ENCODE data around the gene CDC45.
"Not testable (repeated sequence)": the region's sequence is repeated elsewhere in the genome, so short reads cannot be mapped to it uniquely, and the experiment has no call there.

The CDC45 gene

GRCh38 chr22:19533857-19534256 is 54.1 kb downstream of the CDC45 start:
- no peak for DNase-seq

GRCh38 chr22:19535001-19535400 is 55.3 kb downstream of the CDC45 start:
- DNase-seq = no peak

- DNase-seq = no peak
These were observed 56.8 kb downstream of the CDC45 start for GRCh38 chr22:19536564-19536963.

- DNase-seq = no peak
These were observed 58.3 kb downstream of the CDC45 start for GRCh38 chr22:19537941-19538488.

- DNase-seq = no peak
These were observed 60.7 kb downstream of the CDC45 start for GRCh38 chr22:19540394-19540793.

GRCh38 chr22:19543970-19544708 is 64.4 kb downstream of the CDC45 start:
- no peak for DNase-seq

- DNase-seq = no peak
These were observed 66.2 kb downstream of the CDC45 start for GRCh38 chr22:19545935-19546207.

GRCh38 chr22:19546680-19547079 is 67.0 kb downstream of the CDC45 start:
- DNase-seq = no peak

- DNase-seq = no peak
These were observed 67.9 kb downstream of the CDC45 start for GRCh38 chr22:19547620-19548019.

- not testable (repeated sequence) for DNase-seq
These were observed 68.7 kb downstream of the CDC45 start for GRCh38 chr22:19548427-19548826.

GRCh38 chr22:19548964-19549363 is 69.2 kb downstream of the CDC45 start:
- no peak for DNase-seq

- no peak for DNase-seq
These were observed 69.7 kb downstream of the CDC45 start for GRCh38 chr22:19549428-19549827.

- no peak for DNase-seq
These were observed 70.7 kb downstream of the CDC45 start for GRCh38 chr22:19550382-19550781.

- DNase-seq = no peak
These were observed 73.5 kb downstream of the CDC45 start for GRCh38 chr22:19553201-19553600.

GRCh38 chr22:19554834-19555404 is 75.2 kb downstream of the CDC45 start:
- no peak for DNase-seq

GRCh38 chr22:19555651-19556050 is 75.9 kb downstream of the CDC45 start:
- DNase-seq = no peak

GRCh38 chr22:19556963-19557545 is 77.3 kb downstream of the CDC45 start:
- DNase-seq = no peak

GRCh38 chr22:19559324-19559811 is 79.6 kb downstream of the CDC45 start:
- DNase-seq = no peak

GRCh38 chr22:19559956-19560355 is 80.2 kb downstream of the CDC45 start:
- no peak for DNase-seq

- peak in 1 of 2 donors; percentile 16 for DNase-seq
These were observed 85.9 kb downstream of the CDC45 start for GRCh38 chr22:19565382-19566278.

- no peak for DNase-seq
These were observed 86.8 kb downstream of the CDC45 start for GRCh38 chr22:19566279-19567156.

Measured in inflammatory macrophage treated with lipopolysaccharide for 1 hour (primary cell).